GM19193 (cell line): ENCODE data around the gene ADGRD1.

Source experiments
- POLR2A ChIP-seq: IDR thresholded peaks from 4 replicates; pipeline ENCODE4 v1.6.1; 2011; ENCODE audit not compliant: insufficient read depth, insufficient read length; ENCODE audit errors: extremely low read depth

ADGRD1 gene

DNA sequence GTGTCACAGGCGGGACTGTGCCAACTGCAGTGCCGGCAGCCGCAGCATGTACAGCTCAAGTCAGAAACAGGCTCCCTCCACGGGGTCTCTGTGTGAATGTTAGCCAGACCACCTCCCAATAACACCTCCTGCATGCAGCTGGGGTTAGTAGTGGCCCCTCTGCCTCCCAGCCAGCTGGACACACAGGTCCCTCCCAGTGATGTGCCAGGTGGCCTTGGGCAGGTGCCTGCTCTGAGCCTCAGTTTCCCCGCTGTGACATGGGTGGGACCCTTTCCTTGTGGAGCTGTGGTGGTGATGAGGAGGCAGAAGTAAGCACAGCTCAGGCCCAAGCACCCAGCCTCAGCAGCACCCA lies 139.9 kb downstream of the ADGRD1 start:
- no peak for TF ChIP-seq POLR2A

DNA sequence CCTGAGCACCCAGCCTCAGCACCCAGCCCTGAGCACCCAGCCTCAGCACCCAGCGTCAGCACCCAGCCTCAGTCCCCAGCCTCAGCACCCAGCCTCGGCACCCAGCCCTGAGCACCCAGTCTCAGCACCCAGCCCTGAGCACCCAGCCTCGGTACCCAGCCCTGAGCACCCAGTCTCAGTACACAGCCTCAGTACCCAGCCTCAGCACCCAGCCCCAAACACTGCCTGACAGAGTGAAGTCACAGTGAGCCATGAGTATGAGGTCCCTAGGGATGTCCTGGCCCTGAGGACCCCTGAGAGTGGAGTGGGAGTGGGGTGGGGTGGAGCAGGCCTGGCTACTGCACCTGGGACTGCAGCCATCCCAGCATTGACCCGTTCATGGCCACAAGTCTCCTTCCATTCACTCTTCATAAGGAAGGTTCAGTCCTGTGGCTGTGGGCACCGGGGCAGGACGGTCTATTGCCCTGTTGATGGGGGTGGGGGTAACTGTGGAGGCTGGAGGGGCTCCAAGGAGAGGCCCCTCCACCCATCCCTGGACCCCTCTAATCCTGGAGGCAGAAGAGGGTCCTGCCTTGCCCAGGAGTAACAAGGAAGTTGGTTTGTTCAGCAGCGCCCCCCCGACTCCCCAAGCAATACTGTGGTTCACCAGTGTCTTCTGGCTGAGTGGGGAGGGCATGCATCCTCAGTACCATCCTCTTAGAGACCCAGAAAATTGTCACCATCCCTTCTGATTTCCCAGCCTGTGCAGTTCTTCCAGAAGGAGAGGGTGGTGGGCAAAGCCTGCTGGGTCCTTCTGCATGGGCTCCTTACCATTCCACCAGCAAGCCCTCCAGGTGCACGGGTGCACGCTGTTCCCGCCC lies 140.5 kb downstream of the ADGRD1 start:
- TF ChIP-seq POLR2A, result no peak

DNA sequence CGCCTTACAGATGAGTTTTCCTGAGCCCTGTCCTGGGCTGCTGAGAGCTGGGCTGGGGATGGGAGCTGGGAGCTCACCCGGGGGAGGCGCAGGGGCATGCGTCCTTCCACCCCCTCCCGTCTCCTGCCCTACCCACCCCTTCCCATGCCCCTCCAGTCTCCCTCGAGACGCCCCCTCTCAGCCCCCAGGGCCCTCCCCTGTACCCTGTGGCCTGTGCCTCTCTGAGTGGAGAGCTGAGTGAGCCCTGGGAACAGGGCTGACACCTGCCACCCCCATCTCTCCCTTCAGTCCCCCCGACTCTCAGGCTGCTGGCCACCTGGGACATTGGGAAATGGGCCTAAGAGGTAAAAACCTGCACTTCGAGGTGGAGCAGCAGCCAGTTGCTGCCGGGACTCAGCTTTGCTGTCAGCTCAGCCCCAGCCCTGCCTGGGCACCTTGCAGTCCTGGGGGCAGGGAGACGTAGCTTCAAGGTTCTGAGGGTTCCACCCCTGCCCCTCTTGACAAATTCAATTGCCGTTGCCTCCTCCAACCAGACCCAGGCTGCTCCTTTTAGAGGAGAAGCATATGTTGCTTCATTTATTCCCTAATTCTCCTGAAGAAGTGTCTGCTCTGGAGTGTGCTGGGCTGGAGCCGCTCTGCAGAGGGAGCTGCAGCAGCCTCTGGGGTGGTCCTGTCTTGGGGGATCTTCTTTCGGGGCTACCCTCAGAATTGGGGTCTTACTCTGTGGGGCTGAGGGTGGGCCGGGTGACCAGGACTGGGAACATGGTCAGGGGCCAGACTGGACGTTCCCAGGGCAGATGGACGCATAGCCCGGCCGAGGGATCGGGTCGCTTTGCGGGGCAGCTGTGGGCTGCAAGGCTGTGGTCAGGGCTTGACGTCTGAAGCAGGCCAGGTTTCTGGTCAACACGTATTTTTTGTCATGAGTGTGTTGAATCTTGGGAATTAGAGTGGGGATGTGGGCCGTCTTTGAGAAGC lies 141.4 kb downstream of the ADGRD1 start:
- TF ChIP-seq POLR2A, result no peak

DNA sequence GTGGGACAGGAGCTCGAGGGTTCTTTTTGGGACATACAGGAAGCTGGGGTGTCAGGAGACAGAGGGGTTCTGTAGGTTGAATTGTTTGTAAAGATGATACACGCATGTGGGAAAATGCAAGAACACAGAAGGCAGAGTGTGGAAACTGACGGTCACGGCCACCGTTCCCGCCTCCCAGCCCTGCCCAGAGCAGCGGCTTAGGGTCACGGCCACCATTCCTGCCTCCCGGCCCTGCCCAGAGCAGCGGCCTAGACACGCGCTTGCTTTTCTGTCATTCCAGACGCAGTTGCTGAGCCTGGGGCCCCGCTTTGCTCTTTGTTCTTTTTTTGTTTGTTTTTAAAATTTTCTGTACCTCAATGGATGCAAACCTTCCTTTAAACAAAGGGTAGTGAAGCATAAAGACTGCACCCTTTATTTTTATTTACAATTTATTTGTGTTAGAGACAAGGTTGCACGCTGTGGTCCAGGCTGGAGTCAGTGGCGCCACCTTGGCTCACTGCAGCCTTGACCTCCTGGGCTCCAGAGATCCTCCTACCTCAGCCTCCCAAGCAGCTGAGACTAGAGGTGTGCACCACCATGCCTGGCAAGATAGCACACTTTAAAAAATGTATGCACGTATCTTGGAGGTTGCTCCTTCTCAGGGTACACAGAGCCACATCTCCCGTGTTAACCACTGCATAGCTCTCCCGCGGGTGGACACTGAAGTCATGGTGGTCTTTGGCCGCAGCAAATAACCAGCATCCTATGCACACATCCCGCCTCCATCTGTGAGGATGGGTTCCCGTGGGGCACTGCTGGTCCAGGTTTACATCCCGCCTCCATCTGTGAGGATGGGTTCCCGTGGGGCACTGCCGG lies 142.3 kb downstream of the ADGRD1 start:
- no peak for TF ChIP-seq POLR2A

DNA sequence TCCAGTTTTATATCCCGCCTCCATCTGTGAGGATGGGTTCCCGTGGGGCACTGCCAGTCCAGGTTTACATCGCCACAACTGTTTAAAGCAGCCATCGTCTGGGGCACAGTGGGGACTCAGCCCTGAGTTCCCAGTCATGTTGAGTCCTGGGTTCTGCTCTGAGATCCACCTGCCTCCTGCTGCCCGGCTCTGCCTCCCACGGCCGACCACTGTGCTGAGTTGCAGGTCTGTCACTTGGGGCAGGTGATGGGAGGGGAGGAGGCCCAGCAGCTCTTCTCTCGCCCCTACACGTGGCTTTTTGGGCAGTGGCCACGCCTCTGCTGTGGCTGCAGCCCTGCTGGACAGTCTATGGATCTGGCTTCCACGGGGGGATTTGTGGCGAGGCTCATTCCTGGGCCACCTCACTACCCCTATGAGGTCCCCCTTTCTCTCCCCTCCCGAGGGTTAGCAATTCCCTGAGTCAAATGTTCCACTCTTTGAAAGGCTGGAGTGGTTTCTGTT lies 143.0 kb downstream of the ADGRD1 start:
- no peak for TF ChIP-seq POLR2A

DNA sequence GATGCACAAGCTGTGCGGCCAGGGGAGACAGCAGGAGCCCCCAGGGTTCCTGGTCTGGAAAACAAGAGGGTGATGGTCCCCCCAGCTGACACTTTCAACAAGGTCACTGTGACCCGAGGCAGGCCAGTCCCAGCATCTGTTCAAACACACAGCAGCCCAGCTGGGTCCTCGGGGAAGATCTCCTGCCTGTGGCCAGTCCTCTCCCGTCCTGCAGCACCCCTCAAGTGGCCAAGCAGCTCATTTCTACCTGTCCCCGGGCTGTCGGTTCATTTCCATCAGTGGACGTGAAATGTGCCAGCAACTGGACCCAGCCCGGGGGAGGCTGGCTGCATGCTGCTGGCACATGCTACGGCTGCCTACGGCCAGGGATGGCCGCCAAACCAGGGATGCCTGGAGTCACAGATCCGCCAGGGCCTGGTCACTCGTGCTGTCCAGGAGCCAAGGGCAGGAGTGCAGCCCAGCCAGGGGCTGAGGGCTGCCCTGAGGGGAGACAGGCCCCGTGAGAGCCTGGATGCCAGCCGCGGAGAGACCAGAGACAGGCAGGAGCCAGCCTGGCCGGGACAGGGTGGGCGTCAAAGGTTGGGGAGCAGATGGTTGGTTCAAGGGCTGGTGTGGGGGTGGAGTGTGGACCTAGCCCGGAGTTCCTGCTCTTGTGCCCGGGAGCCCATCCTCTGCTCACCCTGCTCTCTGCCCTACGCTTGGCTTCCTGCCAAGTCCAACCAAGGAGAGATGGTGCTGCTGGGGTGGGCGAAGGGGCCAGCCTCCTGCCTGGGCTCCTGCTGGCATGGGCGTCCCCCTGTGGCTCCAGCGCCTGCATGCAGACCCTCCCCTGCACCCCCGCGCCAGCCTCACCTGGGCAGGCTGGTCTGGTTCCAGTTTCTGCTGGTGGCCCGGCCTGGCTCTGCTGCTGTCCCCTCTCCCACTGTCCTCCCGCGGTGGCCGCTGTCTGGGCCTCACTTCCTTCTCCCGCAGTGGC lies 143.8 kb downstream of the ADGRD1 start:
- TF ChIP-seq POLR2A, result no peak

DNA sequence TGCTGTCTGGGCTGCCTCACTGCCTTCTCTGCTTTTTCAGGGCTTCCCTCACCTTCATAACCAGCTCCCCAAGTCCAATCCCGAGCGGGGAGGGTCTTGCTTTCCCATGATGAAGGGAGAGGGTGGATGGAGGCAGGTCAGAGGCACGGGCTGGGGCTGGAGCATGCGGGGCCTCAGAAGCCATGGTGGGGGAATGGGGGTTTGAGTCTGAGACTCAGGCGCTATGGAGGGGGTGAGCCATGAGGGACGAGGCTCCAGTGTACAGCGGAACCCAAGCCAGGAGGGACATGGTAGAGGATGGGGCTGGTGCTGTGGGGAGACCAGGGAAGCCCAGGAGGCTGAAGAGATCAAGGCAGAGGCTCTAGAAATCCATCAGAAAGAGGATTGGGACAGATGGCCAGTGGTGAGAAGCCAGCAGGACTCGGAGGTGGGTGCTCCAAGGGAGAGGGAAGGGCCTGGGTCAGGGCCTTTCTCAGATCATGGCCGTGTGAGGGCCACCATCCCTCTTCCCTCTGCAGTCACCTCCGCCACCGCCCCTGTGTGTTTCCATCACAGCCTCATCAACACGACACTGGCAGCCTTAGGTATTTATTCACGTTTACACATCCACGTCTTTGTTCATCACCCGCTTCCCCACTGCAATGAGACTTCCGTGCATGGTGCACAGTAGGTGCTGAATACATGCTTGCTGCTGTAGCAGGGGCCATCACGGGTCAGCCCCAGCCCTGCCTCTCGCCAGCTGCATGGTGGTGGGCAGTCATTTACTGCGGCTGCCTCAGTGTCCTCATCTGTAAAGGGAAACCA lies 144.7 kb downstream of the ADGRD1 start:
- no peak for TF ChIP-seq POLR2A

DNA sequence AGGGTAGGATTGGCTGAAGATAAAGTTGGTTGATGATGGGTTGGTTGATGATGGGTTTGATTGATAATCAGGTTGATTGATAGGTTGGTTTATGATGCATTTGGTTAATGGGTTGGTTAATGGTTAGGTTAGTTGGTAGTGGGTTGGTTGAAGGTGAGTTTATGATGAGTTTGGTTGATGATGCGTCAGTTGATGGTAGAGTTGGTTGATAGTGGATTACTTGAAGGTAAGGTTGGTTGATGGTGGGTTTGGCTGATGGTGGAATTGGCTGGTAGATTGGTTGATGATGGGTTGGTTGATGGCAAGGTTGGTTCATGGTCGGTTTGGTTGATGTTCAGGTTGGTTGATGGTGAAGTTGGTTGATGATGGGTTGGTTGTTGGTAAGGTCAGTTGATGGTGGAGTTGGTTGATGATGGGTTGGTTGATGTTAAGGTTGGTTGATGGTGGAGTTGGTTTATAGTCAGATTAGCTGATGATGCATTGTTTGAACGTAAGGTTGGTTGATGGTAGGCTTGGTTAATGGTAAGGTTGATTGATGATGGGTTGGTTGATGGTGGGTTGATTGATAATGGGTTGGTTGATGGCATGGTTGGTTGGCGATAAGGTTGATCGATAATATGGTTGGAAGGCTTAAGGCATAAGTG lies 146.4 kb downstream of the ADGRD1 start:
- TF ChIP-seq POLR2A, result no peak

DNA sequence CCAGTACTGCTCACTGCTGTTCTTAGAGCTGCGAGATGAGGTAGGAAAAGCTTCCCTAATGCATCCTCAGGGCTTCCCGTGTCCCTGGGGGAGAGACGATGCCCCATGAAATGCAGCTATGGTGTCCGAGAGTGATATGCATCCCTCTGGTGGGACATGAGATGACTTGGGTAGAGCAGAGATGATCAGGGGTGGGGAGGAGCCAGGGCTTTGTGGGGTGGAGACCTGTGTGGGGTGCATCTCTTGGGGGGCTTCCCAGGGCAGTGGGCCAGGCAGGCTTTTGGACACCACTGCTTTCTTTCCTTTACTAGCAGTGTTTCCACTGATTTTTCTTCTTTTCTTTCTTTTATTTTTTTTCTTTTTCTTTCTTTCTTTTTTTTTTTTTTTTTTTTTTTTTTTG lies 147.3 kb downstream of the ADGRD1 start:
- TF ChIP-seq POLR2A, result no peak

DNA sequence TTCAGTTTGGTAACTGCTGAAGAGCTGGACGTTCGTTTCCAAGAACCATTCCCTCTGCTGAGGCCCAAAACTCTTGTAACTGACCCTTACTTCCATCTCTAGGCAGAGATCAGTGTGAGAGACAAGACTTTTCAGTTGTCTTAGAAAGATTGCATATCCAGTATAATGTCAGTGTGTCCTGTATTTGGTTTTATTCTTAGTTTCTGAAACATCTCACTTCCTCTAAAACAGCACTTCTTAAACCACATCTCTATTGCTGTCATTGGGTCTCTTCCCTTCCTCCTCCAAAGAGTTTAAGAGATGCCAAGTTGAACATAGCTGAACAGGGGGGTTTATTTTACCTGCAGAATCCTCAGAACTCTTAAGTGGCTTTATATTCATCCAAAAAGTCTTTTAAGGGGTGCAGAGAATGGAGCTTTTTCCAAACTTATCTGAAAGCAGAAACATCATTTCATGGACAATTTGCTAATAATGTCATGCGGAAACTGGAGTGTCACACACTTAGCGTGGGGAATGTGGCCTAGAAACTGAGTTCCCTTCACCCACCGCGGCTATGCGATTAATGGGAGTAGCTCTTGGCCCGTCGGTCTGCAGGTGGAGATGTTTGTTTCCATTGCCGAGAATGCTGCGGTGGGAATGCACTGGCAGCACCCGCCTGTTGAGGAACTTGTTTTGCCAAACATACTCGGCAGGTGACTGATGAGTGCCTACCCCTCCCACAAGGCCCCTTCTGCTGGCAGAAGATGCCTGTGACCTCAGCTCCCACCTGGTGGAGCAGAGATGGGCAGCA lies 148.2 kb downstream of the ADGRD1 start:
- TF ChIP-seq POLR2A, result no peak

DNA sequence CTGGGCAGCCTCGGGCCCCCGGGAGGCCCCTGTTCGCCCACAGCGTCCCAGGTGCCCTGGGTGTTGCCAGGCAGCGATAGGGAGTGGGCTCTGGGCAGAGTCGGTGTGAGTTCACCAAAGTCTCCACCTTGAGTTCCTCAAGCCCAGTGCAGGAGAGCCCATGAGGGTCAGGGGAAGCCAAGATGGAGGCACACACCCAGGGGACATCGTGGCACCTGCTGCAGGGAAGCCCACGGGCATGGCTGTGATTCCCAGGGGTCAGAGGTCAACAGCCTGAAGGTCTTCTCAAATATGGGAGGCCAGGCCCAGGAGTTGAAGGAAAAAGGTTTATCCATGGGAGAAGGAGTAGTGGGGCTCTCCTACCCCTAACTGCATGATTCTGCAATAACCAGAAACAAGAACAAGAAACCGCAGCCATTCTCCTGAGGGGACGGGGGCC lies 148.8 kb downstream of the ADGRD1 start:
- TF ChIP-seq POLR2A, result no peak
